Measurements from ENCODE around the gene CYP27C1. TPM values are rescaled to one million over a fixed set of nuclear protein-coding genes. Genes with fewer than 3 reads are reported as not detected.
A peak's percentile ranks its signal among the peaks of the same experiment; 100 is the strongest.
"Not testable (repeated sequence)": the region's sequence is repeated elsewhere in the genome, so short reads cannot be mapped to it uniquely, and the experiment has no call there.

CYP27C1 gene
- polyA plus RNA-seq (ENCODE audit: insufficient read length in 3 of 3) = 10 to 100 TPM in 1 of 3 donors, 1 to 10 TPM in 2; 5.3 to 11.5 (median 9.5) TPM
- long read RNA-seq, donor 1 = 0 reads
- long read RNA-seq, donor 2 = 0 reads
- long read RNA-seq, donor 3 = 0 reads
- long read RNA-seq, donor 4 = 0 reads
- long read RNA-seq, donor 5 = 0 reads
- long read RNA-seq, donor 6 = 0 reads
- long read RNA-seq, donor 7 = 0 reads
- long read RNA-seq, donor 8 = 0 reads
- long read RNA-seq, donor 9 = 0 reads
- long read RNA-seq, donor 10 = 0 reads
- long read RNA-seq, donor 11 = 0 reads
- long read RNA-seq, donor 12 = 0 reads
- long read RNA-seq, donor 13 = 0 reads
- long read RNA-seq, donor 14 = 0 reads
- long read RNA-seq, donor 15 = 0 reads
- long read RNA-seq, donor 16 = 0 reads

GRCh38 chr2:127220102-127220767, at the start of gene CYP27C1:
Gene CYP27C1 (minus strand): TSS chr2:127220299. CDS start chr2:127220270, 29 bp downstream.
- peak; percentile 57 for DNase-seq

GRCh38 chr2:127261804-127262406, 41.8 kb upstream of the CYP27C1 start:
- DNase-seq = no peak

- no peak for DNase-seq
These were observed 39.3 kb upstream of the CYP27C1 start for GRCh38 chr2:127259355-127259754.

- no peak for DNase-seq
These were observed 36.8 kb upstream of the CYP27C1 start for GRCh38 chr2:127256866-127257265.

- no peak for DNase-seq
These were observed 36.3 kb upstream of the CYP27C1 start for GRCh38 chr2:127256381-127256780.

- no peak for DNase-seq
These were observed 35.6 kb upstream of the CYP27C1 start for GRCh38 chr2:127255721-127256120.

GRCh38 chr2:127255146-127255545, 35.0 kb upstream of the CYP27C1 start:
- no peak for DNase-seq

GRCh38 chr2:127254386-127254981, 34.4 kb upstream of the CYP27C1 start:
- no peak for DNase-seq

- DNase-seq = not testable (repeated sequence)
These were observed 21.1 kb upstream of the CYP27C1 start for GRCh38 chr2:127241184-127241583.

- DNase-seq = no peak
These were observed 19.3 kb upstream of the CYP27C1 start for GRCh38 chr2:127239395-127239794.

GRCh38 chr2:127237768-127238167, 17.7 kb upstream of the CYP27C1 start:
- not testable (repeated sequence) for DNase-seq

- DNase-seq = no peak
These were observed 15.1 kb upstream of the CYP27C1 start for GRCh38 chr2:127235082-127235702.

- DNase-seq = no peak
These were observed 13.6 kb upstream of the CYP27C1 start for GRCh38 chr2:127233710-127234109.

- no peak for DNase-seq
These were observed 11.2 kb upstream of the CYP27C1 start for GRCh38 chr2:127231130-127231865.

- no peak for DNase-seq
These were observed 9.5 kb upstream of the CYP27C1 start for GRCh38 chr2:127229555-127229954.

GRCh38 chr2:127228102-127228501, 8.0 kb upstream of the CYP27C1 start:
- DNase-seq = no peak

- not testable (repeated sequence) for DNase-seq
These were observed 7.2 kb upstream of the CYP27C1 start for GRCh38 chr2:127227264-127227660.

GRCh38 chr2:127226520-127227263, 6.6 kb upstream of the CYP27C1 start:
- peak; percentile 33 for DNase-seq

- DNase-seq = no peak
These were observed 6.0 kb upstream of the CYP27C1 start for GRCh38 chr2:127226132-127226519.

GRCh38 chr2:127225186-127225960, 5.3 kb upstream of the CYP27C1 start:
- DNase-seq = no peak
